ENCODE results near the gene GPR15. TPM values are rescaled to one million over a fixed set of nuclear protein-coding genes. Genes with fewer than 3 reads are reported as not detected.

GPR15 gene
- polyA plus RNA-seq, 1 donor from 2014 or later = not detected

- Histone ChIP-seq H3F3A (ENCODE audit: insufficient read depth, low read length, poor library complexity, severe bottlenecking) (no peaks in the 10 kb centered on the region), H3K27me3 (ENCODE audit: insufficient read depth, low read depth, low read length) (no peaks in the 10 kb centered on the region), H3K4me3 (ENCODE audit: low read length) (no peak overlapping the region), H3K36me3 (ENCODE audit: insufficient read depth, low read length) (no peaks in the 10 kb centered on the region), H3K9me3 (ENCODE audit: low read length) (no peaks in the 10 kb centered on the region), H3K79me2 (replicated peaks; ENCODE audit: insufficient read depth, low read length) (no peaks in the 10 kb centered on the region), H3K4me2 (ENCODE audit: low read length) (no peak overlapping the region), H4K20me1 (ENCODE audit: insufficient read depth) (no peaks in the 10 kb centered on the region), H3K9ac (ENCODE audit: low read length) (no peak overlapping the region), H3K27ac (ENCODE audit: low read length) (no peak overlapping the region), H3K9me2 (ENCODE audit: insufficient read depth, low read length) (no peaks in the 10 kb centered on the region), H2AFZ (ENCODE audit: low read depth, low read length) (no peak overlapping the region)
- no peak for TF ChIP-seq RAD21 (conservative IDR thresholded peaks at IDR 0.05)
- no peak for TF ChIP-seq EP300 (conservative IDR thresholded peaks at IDR 0.05; ENCODE audit: poor library complexity, severe bottlenecking)
- TF ChIP-seq CTCF (IDR thresholded peaks at IDR 0.05; ENCODE audit: poor library complexity, severe bottlenecking) = no peak
- no peak for TF ChIP-seq REST (IDR thresholded peaks at IDR 0.05; ENCODE audit: borderline replicate concordance)
- TF ChIP-seq EZH2 (IDR thresholded peaks at IDR 0.05; ENCODE audit: borderline replicate concordance, insufficient read depth, low read length, poor library complexity, severe bottlenecking) = no peak
- TF ChIP-seq MXI1 (conservative IDR thresholded peaks at IDR 0.05; ENCODE audit: poor library complexity, severe bottlenecking) = no peak
- TF ChIP-seq POLR2AphosphoS5 (IDR thresholded peaks at IDR 0.05) = no peak
- TF ChIP-seq TAF1 (IDR thresholded peaks at IDR 0.05; ENCODE audit: low read depth) = no peak
- TF ChIP-seq SMC3 (conservative IDR thresholded peaks at IDR 0.05; ENCODE audit: poor library complexity) = no peak
These were observed 8.6 kb downstream of the GPR15 start for GRCh38 chr3:98540346-98540745.

GRCh38 chr3:98541695-98542094 is 9.9 kb downstream of the GPR15 start:
- Histone ChIP-seq H3K79me2 (replicated peaks; ENCODE audit: insufficient read depth, low read length) (no peaks in the 10 kb centered on the region), H3K27me3 (ENCODE audit: insufficient read depth, low read depth, low read length) (no peaks in the 10 kb centered on the region), H3K9me3 (ENCODE audit: low read length) (no peaks in the 10 kb centered on the region), H4K20me1 (ENCODE audit: insufficient read depth) (no peaks in the 10 kb centered on the region), H3K36me3 (ENCODE audit: insufficient read depth, low read length) (no peaks in the 10 kb centered on the region), H3K4me2 (ENCODE audit: low read length) (no peak overlapping the region), H2AFZ (ENCODE audit: low read depth, low read length) (no peak overlapping the region), H3K9ac (ENCODE audit: low read length) (no peak overlapping the region), H3K27ac (ENCODE audit: low read length) (no peak overlapping the region), H3F3A (ENCODE audit: insufficient read depth, low read length, poor library complexity, severe bottlenecking) (no peaks in the 10 kb centered on the region), H3K9me2 (ENCODE audit: insufficient read depth, low read length) (no peaks in the 10 kb centered on the region), H3K4me3 (ENCODE audit: low read length) (no peak overlapping the region)
- no peak for TF ChIP-seq TAF1 (IDR thresholded peaks at IDR 0.05; ENCODE audit: low read depth)
- no peak for TF ChIP-seq MXI1 (conservative IDR thresholded peaks at IDR 0.05; ENCODE audit: poor library complexity, severe bottlenecking)
- TF ChIP-seq RAD21 (conservative IDR thresholded peaks at IDR 0.05) = no peak
- TF ChIP-seq POLR2AphosphoS5 (IDR thresholded peaks at IDR 0.05) = no peak
- no peak for TF ChIP-seq REST (IDR thresholded peaks at IDR 0.05; ENCODE audit: borderline replicate concordance)
- no peak for TF ChIP-seq EZH2 (IDR thresholded peaks at IDR 0.05; ENCODE audit: borderline replicate concordance, insufficient read depth, low read length, poor library complexity, severe bottlenecking)
- no peak for TF ChIP-seq EP300 (conservative IDR thresholded peaks at IDR 0.05; ENCODE audit: poor library complexity, severe bottlenecking)
- no peak for TF ChIP-seq SMC3 (conservative IDR thresholded peaks at IDR 0.05; ENCODE audit: poor library complexity)
- TF ChIP-seq CTCF (IDR thresholded peaks at IDR 0.05; ENCODE audit: poor library complexity, severe bottlenecking) = no peak
